Activated gamma-delta T cell treated with Interleukin-2 at 50 U/mL for 16 hours (primary cell): ENCODE results near the gene OSER1.
"Not testable (repeated sequence)": the region's sequence is repeated elsewhere in the genome, so short reads cannot be mapped to it uniquely, and the experiment has no call there.

Experiments
- DNase-seq: peaks from one replicate; pipeline ENCODE4 v3.0.0-alpha.2; 2020

The OSER1 gene

GRCh38 chr20:44210406-44211176, at the start of gene OSER1:
Gene OSER1, minus strand, starts transcription at chr20:44210771. Its CDS starts 3,814 bp downstream, at chr20:44206957.
- peak; percentile 98 for DNase-seq

- DNase-seq: no peak
Measured at GRCh38 chr20:44258226-44258890, 47.8 kb upstream of the OSER1 start.

- DNase-seq: no peak
Measured at GRCh38 chr20:44256961-44257360, 46.4 kb upstream of the OSER1 start.

GRCh38 chr20:44255942-44256341, 45.4 kb upstream of the OSER1 start:
- DNase-seq: no peak

- no peak for DNase-seq
Measured at GRCh38 chr20:44254073-44254472, 43.5 kb upstream of the OSER1 start.

- no peak for DNase-seq
Measured at GRCh38 chr20:44253528-44253927, 43.0 kb upstream of the OSER1 start.

- DNase-seq: no peak
Measured at GRCh38 chr20:44251284-44251683, 40.7 kb upstream of the OSER1 start.

- DNase-seq: no peak
Measured at GRCh38 chr20:44248410-44248759, 37.8 kb upstream of the OSER1 start.

- no peak for DNase-seq
Measured at GRCh38 chr20:44247586-44248409, 37.2 kb upstream of the OSER1 start.

- no peak for DNase-seq
Measured at GRCh38 chr20:44247131-44247571, 36.6 kb upstream of the OSER1 start, which contains the start of gene GDAP1L1. Gene GDAP1L1, plus strand, starts transcription at chr20:44247308. Its CDS starts 27 bp downstream, at chr20:44247335.

GRCh38 chr20:44245977-44246376, 35.4 kb upstream of the OSER1 start:
- DNase-seq: no peak

GRCh38 chr20:44241796-44242195, 31.2 kb upstream of the OSER1 start:
- DNase-seq: no peak

GRCh38 chr20:44236840-44237239, 26.3 kb upstream of the OSER1 start:
- not testable (repeated sequence) for DNase-seq

GRCh38 chr20:44235702-44236101, 25.1 kb upstream of the OSER1 start:
- no peak for DNase-seq

- DNase-seq: no peak
Measured at GRCh38 chr20:44234566-44235317, 24.2 kb upstream of the OSER1 start.

- no peak for DNase-seq
Measured at GRCh38 chr20:44233436-44234016, 23.0 kb upstream of the OSER1 start.

GRCh38 chr20:44232469-44232856, 21.9 kb upstream of the OSER1 start:
- not testable (repeated sequence) for DNase-seq

GRCh38 chr20:44231713-44232468, 21.3 kb upstream of the OSER1 start:
- no peak for DNase-seq

GRCh38 chr20:44231193-44231592, 20.6 kb upstream of the OSER1 start:
- no peak for DNase-seq

- DNase-seq: no peak
Measured at GRCh38 chr20:44228465-44229258, 18.1 kb upstream of the OSER1 start.

GRCh38 chr20:44224637-44225036, 14.1 kb upstream of the OSER1 start:
- DNase-seq: no peak
